GM12878 (cell line): ENCODE measurements around the gene HLA-DMA. TPM values are rescaled to one million over a fixed set of nuclear protein-coding genes. Genes with fewer than 3 reads are reported as not detected.

Experiments used
- BCLAF1 ChIP-seq: fragments of 450-650 bp; IDR thresholded peaks from 2 replicates; pipeline ENCODE4 v1.6.1; 2017; ENCODE audit warnings: antibody characterized with exemption, mild to moderate bottlenecking, moderate library complexity
- BMI1 ChIP-seq: fragments of 450-650 bp; IDR thresholded peaks from 2 replicates; pipeline ENCODE4 v1.6.1; 2016; ENCODE audit warnings: mild to moderate bottlenecking, moderate library complexity, borderline replicate concordance
- DPF2 ChIP-seq: fragments of 450-650 bp; IDR thresholded peaks from 2 replicates; pipeline ENCODE4 v1.6.1; 2017; ENCODE audit warnings: mild to moderate bottlenecking
- EGR1 ChIP-seq, 2 experiments: IDR thresholded peaks; 1 replicate in 1 of 2; 2 replicates in 1 of 2; pipeline ENCODE4 v1.6.1; 2011 to 2012; ENCODE audit warnings: low read depth in 2 of 2, low read length in 2 of 2, borderline replicate concordance in 1 of 2, mild to moderate bottlenecking in 1 of 2, moderate library complexity in 1 of 2
- FOXM1 ChIP-seq: IDR thresholded peaks from 2 replicates; pipeline ENCODE4 v1.6.1; 2012; ENCODE audit warnings: low read depth, mild to moderate bottlenecking, inconsistent platforms, low read length, moderate library complexity
- NRF1 ChIP-seq: conservative IDR thresholded peaks from 2 replicates; pipeline ENCODE4 v1.6.1; 2011; ENCODE audit warnings: mild to moderate bottlenecking, low read depth, low read length, improper control_type of control experiment
- SP1 ChIP-seq: IDR thresholded peaks from one replicate; pipeline ENCODE4 v1.6.1; 2011; ENCODE audit warnings: low read depth, low read length
- SRF ChIP-seq, 2 experiments: IDR thresholded peaks; 2 replicates each; pipeline ENCODE4 v1.6.1; 2011; ENCODE audit warnings: low read depth in 2 of 2, low read length in 2 of 2, mild to moderate bottlenecking in 1 of 2, moderate library complexity in 1 of 2
- SUZ12 ChIP-seq: fragments of 200-600 bp; sonication (generic); IDR thresholded peaks from one replicate; pipeline ENCODE4 v1.6.1; 2018; ENCODE audit warnings: antibody characterized with exemption, mild to moderate bottlenecking; ENCODE audit not compliant: unreplicated experiment
- ZBTB4 ChIP-seq: fragments of 450-650 bp; formaldehyde crosslinking; IDR thresholded peaks from 2 replicates; pipeline ENCODE4 v1.4.0; 2022; ENCODE audit warnings: mild to moderate bottlenecking, moderate library complexity
- ZNF207 ChIP-seq: fragments of 450-650 bp; IDR thresholded peaks from 2 replicates; pipeline ENCODE4 v1.6.1; 2014; ENCODE audit warnings: antibody characterized with exemption, mild to moderate bottlenecking, borderline replicate concordance
- ZNF384 ChIP-seq: IDR thresholded peaks from 2 replicates; pipeline ENCODE4 v1.6.1; 2012; ENCODE audit warnings: low read depth, mild to moderate bottlenecking, low read length, improper control_type of control experiment, borderline replicate concordance
- polyA plus RNA-seq, 11 experiments: library from polyadenylated mRNA; depleted of rRNA in 4 of 11; unstranded in 6 of 11; stranded (reverse) in 5 of 11; fragments of >200 nt; fragmentation: Nextera tagmentation in 4 of 11; fragmentation: Illumina TruSeq in 1 of 11; extraction: Ambion mirVana in 4 of 11; extraction: Trizol in 1 of 11; gene quantifications; 1 replicate in 1 of 11; 2 replicates in 10 of 11; pipeline versions ENCODE4 v1.2.1 to v1.2.3, GENCODE V29; 2011 to 2016; ENCODE audit warnings: inconsistent platforms in 2 of 11, missing spikeins in 2 of 11, low read depth in 1 of 11
- total RNA-seq, 4 experiments: library from RNA; depleted of rRNA in 3 of 4; stranded (reverse); fragments of >200 nt in 3 of 4; fragmentation: Illumina TruSeq in 1 of 4; extraction: Trizol in 1 of 4; gene quantifications; 2 replicates each; pipeline versions ENCODE4 v1.2.1 to v1.2.3, GENCODE V29; 2013 to 2021
- TF ChIP-seq, protein P1 (sequence below): fragments of 450-650 bp; IDR thresholded peaks from 2 replicates; pipeline ENCODE4 v1.6.1; 2018; ENCODE audit warnings: mild to moderate bottlenecking, low read depth, moderate library complexity; ENCODE audit not compliant: partially characterized antibody
- TF ChIP-seq, protein P2 (sequence below): fragments of 450-650 bp; formaldehyde crosslinking; IDR thresholded peaks from 2 replicates; pipeline ENCODE4 v1.5.0; 2022; ENCODE audit warnings: mild to moderate bottlenecking, missing genetic modification characterization
- TF ChIP-seq, protein P3 (sequence below): IDR thresholded peaks from 2 replicates; pipeline ENCODE4 v1.6.1; 2012; ENCODE audit warnings: low read depth, low read length, improper control_type of control experiment

HLA-DMA gene
- total and polyA plus RNA-seq, 10 of the 15 experiments (the other 5 are each of a cell fraction or from before 2014, with no cell fraction given): 177 to 552 (median 309) TPM

DNA sequence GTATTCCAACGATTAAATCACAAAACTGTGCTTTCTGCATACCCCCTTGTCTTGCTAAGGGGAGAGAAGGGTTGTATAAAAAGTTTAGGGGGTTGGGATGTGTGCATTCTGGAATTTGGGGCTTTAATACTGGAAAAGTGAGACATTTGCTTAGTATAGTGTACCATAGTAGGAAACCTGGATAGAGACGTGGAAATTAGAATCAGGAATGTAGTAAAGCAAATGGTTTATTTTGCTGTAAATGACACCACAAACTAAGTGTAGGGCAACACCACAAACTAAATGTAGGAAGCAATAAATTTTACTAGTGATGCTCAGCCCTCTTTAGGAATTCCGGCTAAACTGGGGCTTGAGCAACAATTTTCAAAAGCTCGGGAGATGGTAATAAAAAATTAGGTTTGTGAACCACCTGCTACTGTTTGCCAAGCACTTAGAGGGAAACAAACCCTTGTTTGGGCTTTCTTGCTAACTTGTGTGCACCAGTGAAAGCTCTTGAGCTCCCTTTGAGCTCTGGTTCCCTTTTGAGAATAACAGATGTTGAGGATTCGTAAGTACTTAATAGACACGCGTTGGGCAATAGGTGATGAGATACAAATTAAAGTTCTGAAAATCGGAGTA, 29.3 kb upstream of the HLA-DMA start (continued):
- TF ChIP-seq, protein P1, sequence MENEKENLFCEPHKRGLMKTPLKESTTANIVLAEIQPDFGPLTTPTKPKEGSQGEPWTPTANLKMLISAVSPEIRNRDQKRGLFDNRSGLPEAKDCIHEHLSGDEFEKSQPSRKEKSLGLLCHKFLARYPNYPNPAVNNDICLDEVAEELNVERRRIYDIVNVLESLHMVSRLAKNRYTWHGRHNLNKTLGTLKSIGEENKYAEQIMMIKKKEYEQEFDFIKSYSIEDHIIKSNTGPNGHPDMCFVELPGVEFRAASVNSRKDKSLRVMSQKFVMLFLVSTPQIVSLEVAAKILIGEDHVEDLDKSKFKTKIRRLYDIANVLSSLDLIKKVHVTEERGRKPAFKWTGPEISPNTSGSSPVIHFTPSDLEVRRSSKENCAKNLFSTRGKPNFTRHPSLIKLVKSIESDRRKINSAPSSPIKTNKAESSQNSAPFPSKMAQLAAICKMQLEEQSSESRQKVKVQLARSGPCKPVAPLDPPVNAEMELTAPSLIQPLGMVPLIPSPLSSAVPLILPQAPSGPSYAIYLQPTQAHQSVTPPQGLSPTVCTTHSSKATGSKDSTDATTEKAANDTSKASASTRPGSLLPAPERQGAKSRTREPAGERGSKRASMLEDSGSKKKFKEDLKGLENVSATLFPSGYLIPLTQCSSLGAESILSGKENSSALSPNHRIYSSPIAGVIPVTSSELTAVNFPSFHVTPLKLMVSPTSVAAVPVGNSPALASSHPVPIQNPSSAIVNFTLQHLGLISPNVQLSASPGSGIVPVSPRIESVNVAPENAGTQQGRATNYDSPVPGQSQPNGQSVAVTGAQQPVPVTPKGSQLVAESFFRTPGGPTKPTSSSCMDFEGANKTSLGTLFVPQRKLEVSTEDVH: no peak
- no peak for TF ChIP-seq SP1
- TF ChIP-seq ZNF207: no peak
- no peak for TF ChIP-seq SRF (IDR thresholded peaks at IDR 0.05; ENCODE audit: low read depth in 2 of 2, low read length in 2 of 2)
- TF ChIP-seq, protein P2, sequence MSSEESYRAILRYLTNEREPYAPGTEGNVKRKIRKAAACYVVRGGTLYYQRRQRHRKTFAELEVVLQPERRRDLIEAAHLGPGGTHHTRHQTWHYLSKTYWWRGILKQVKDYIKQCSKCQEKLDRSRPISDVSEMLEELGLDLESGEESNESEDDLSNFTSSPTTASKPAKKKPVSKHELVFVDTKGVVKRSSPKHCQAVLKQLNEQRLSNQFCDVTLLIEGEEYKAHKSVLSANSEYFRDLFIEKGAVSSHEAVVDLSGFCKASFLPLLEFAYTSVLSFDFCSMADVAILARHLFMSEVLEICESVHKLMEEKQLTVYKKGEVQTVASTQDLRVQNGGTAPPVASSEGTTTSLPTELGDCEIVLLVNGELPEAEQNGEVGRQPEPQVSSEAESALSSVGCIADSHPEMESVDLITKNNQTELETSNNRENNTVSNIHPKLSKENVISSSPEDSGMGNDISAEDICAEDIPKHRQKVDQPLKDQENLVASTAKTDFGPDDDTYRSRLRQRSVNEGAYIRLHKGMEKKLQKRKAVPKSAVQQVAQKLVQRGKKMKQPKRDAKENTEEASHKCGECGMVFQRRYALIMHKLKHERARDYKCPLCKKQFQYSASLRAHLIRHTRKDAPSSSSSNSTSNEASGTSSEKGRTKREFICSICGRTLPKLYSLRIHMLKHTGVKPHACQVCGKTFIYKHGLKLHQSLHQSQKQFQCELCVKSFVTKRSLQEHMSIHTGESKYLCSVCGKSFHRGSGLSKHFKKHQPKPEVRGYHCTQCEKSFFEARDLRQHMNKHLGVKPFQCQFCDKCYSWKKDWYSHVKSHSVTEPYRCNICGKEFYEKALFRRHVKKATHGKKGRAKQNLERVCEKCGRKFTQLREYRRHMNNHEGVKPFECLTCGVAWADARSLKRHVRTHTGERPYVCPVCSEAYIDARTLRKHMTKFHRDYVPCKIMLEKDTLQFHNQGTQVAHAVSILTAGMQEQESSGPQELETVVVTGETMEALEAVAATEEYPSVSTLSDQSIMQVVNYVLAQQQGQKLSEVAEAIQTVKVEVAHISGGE (CRISPR knock-in tag): no peak
- TF ChIP-seq BMI1: 0 out of 2 replicates have a peak, but pooled peaks have one; percentile 20
- peak; percentile 29; the same call in 1 of the 2 replicates for TF ChIP-seq ZBTB4 (CRISPR knock-in tag)
- TF ChIP-seq BCLAF1: peak; percentile 57; the same call in 1 of the 2 replicates
- TF ChIP-seq DPF2: no peak
- no peak for TF ChIP-seq ZNF384
- TF ChIP-seq, protein P3, sequence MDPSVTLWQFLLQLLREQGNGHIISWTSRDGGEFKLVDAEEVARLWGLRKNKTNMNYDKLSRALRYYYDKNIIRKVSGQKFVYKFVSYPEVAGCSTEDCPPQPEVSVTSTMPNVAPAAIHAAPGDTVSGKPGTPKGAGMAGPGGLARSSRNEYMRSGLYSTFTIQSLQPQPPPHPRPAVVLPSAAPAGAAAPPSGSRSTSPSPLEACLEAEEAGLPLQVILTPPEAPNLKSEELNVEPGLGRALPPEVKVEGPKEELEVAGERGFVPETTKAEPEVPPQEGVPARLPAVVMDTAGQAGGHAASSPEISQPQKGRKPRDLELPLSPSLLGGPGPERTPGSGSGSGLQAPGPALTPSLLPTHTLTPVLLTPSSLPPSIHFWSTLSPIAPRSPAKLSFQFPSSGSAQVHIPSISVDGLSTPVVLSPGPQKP: no peak
- TF ChIP-seq EGR1 (IDR thresholded peaks at IDR 0.05; ENCODE audit: borderline replicate concordance in 1 of 2, low read depth in 2 of 2, low read length in 2 of 2): no peak
- peak; percentile 27; the same call in 1 of the 2 replicates for TF ChIP-seq FOXM1
- TF ChIP-seq SUZ12: no peak
- no peak for TF ChIP-seq NRF1
